Nephron (organoid): ENCODE measurements around the gene RGS14.

Experiments
- H3K27ac Mint-ChIP-seq, 3 experiments: 2 replicates each; pipeline ENCODE4 v1.8.0; 2020; ENCODE audit warnings: mixed read lengths in 3 of 3, mild to moderate bottlenecking in 2 of 3, moderate library complexity in 1 of 3
- H3K27me3 Mint-ChIP-seq: 2 replicates; pipeline ENCODE4 v1.8.0; 2021; ENCODE audit warnings: low read depth, mild to moderate bottlenecking, moderate library complexity, mixed read lengths
- H3K36me3 Mint-ChIP-seq: 2 replicates; pipeline ENCODE4 v1.8.0; 2020; ENCODE audit warnings: low read depth, mixed read lengths
- H3K4me1 Mint-ChIP-seq: 2 replicates; pipeline ENCODE4 v1.8.0; 2020; ENCODE audit warnings: mixed read lengths
- H3K4me3 Mint-ChIP-seq, 3 experiments: 2 replicates each; pipeline ENCODE4 v1.8.0; 2020; ENCODE audit warnings: mild to moderate bottlenecking in 3 of 3, mixed read lengths in 3 of 3, moderate library complexity in 2 of 3
- H3K9me3 Mint-ChIP-seq: 2 replicates; pipeline ENCODE4 v1.8.0; 2020; ENCODE audit warnings: mixed read lengths
- TF ChIP-seq, protein P1 (sequence below), 3 experiments: fragments of 200-600 bp; sonication (generic); IDR thresholded peaks; one replicate each; pipeline ENCODE4 v1.5.0; 2021; ENCODE audit warnings: antibody characterized with exemption in 3 of 3; ENCODE audit not compliant: unreplicated experiment in 3 of 3

RGS14 gene

GRCh38 chr5:177315411-177315810 lies 42.3 kb upstream of the RGS14 start:
- H3K4me3 Mint-ChIP-seq, result no peak overlapping the region
- no peaks in the 10 kb centered on the region for H3K27me3 Mint-ChIP-seq
- TF ChIP-seq, protein P1, sequence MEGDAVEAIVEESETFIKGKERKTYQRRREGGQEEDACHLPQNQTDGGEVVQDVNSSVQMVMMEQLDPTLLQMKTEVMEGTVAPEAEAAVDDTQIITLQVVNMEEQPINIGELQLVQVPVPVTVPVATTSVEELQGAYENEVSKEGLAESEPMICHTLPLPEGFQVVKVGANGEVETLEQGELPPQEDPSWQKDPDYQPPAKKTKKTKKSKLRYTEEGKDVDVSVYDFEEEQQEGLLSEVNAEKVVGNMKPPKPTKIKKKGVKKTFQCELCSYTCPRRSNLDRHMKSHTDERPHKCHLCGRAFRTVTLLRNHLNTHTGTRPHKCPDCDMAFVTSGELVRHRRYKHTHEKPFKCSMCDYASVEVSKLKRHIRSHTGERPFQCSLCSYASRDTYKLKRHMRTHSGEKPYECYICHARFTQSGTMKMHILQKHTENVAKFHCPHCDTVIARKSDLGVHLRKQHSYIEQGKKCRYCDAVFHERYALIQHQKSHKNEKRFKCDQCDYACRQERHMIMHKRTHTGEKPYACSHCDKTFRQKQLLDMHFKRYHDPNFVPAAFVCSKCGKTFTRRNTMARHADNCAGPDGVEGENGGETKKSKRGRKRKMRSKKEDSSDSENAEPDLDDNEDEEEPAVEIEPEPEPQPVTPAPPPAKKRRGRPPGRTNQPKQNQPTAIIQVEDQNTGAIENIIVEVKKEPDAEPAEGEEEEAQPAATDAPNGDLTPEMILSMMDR (IDR thresholded peaks at IDR 0.05; ENCODE audit: unreplicated experiment in 3 of 3), result no peak
- H3K4me1 Mint-ChIP-seq, result peaks cover 6% of the 10 kb centered on the region
- peaks cover 8% of the 10 kb centered on the region for H3K9me3 Mint-ChIP-seq
- no peak overlapping the region for H3K27ac Mint-ChIP-seq
- H3K36me3 Mint-ChIP-seq, result peaks cover 17% of the 10 kb centered on the region

DNA sequence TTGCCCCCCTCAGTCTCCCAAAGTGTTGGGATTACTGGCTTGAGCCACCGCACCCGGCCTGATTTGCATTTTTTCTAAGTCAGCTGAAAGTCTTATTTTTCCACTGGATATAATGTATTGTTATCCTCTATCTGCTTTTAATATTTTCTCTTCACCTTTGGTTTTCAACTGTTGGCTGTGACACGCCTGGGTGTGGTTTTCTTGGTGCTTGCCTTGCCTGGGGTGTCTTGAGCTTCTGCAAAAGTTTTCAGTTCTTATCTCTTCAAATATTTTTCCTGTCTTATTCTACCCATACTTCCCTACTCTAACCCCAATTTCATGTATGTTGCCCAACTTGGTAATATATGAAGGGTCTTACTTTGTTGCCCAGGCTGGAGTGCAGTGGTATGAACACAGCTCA lies 41.7 kb upstream of the RGS14 start:
- H3K27ac Mint-ChIP-seq, result no peak overlapping the region
- H3K4me3 Mint-ChIP-seq, result peak overlapping the region in 2 of 3 experiments; percentile 5 to 7
- peaks cover 8% of the 10 kb centered on the region for H3K9me3 Mint-ChIP-seq
- TF ChIP-seq, protein P1 (IDR thresholded peaks at IDR 0.05; ENCODE audit: unreplicated experiment in 3 of 3), result no peak
- H3K36me3 Mint-ChIP-seq, result peaks cover 17% of the 10 kb centered on the region
- H3K4me1 Mint-ChIP-seq, result peaks cover 2% of the 10 kb centered on the region
- no peaks in the 10 kb centered on the region for H3K27me3 Mint-ChIP-seq

DNA sequence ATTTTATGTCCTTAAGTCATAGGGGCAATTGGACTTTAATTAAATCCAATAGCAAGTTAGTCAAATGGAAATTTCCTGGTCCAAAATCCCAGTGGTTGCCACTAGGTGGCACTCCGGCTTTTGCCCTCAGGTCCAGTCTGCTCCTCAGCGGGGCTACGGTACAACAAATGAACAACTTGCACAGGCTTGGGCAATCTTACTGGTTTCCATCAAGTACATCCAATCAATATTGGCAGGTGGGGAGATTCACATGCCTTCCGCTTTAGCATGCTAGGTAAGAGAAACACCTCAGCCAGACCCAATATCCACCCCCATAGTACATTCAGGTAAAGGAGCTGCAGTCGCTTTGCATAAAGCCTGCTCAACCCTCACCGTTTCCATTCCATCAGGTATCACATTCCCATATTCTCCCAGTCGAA lies 39.8 kb upstream of the RGS14 start:
- Mint-ChIP-seq H3K9me3 (peaks cover 11% of the 10 kb centered on the region), H3K27ac (peak overlapping the region in 1 of 3 experiments; percentile 47), H3K4me3 (no peak overlapping the region), H3K36me3 (peaks cover 23% of the 10 kb centered on the region), H3K27me3 (no peaks in the 10 kb centered on the region), H3K4me1 (no peaks in the 10 kb centered on the region)
- TF ChIP-seq, protein P1 (IDR thresholded peaks at IDR 0.05; ENCODE audit: unreplicated experiment in 3 of 3), result peak; percentile 73 to 85 (median 79)

GRCh38 chr5:177319913-177320588 lies 37.7 kb upstream of the RGS14 start:
- Mint-ChIP-seq H3K4me3 (no peak overlapping the region), H3K27ac (no peak overlapping the region), H3K9me3 (peaks cover 11% of the 10 kb centered on the region), H3K4me1 (no peaks in the 10 kb centered on the region), H3K27me3 (no peaks in the 10 kb centered on the region), H3K36me3 (peaks cover 27% of the 10 kb centered on the region)
- TF ChIP-seq, protein P1 (IDR thresholded peaks at IDR 0.05; ENCODE audit: unreplicated experiment in 3 of 3), result no peak

GRCh38 chr5:177320879-177321278 lies 36.8 kb upstream of the RGS14 start:
- peaks cover 11% of the 10 kb centered on the region for H3K9me3 Mint-ChIP-seq
- no peaks in the 10 kb centered on the region for H3K27me3 Mint-ChIP-seq
- TF ChIP-seq, protein P1 (IDR thresholded peaks at IDR 0.05; ENCODE audit: unreplicated experiment in 3 of 3), result no peak
- no peak overlapping the region for H3K4me3 Mint-ChIP-seq
- H3K27ac Mint-ChIP-seq, result peak overlapping the region in 1 of 3 experiments; percentile 54
- peaks cover 27% of the 10 kb centered on the region for H3K36me3 Mint-ChIP-seq
- H3K4me1 Mint-ChIP-seq, result peaks cover 2% of the 10 kb centered on the region

GRCh38 chr5:177325868-177326381 lies 31.8 kb upstream of the RGS14 start:
- Mint-ChIP-seq H3K9me3 (peaks cover 3% of the 10 kb centered on the region), H3K27ac (peak overlapping the region; percentile 84 to 98 (median 90)), H3K36me3 (peaks cover 21% of the 10 kb centered on the region), H3K27me3 (no peaks in the 10 kb centered on the region), H3K4me1 (peaks cover 11% of the 10 kb centered on the region), H3K4me3 (no peak overlapping the region)
- TF ChIP-seq, protein P1 (IDR thresholded peaks at IDR 0.05; ENCODE audit: unreplicated experiment in 3 of 3), result no peak
